ENCODE measurements around the gene MMD2.

DNA sequence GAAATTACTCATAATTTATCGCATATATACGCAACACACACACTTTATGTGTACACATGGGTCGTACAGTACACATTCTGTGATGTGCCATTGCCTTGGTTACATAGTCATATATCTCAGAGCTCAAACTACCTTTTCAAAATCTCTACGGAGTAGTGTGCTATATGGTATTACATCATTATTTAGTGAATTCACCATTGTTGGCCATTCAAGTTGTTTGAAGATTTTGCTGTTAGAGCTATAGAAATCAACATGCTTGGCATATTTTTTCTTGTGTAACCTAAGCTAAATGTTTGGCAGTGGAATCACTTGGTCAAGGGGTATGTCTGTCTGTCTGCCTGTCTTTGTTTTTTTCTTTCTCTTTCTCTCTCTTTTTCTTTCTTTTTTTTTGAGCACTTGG is 42.0 kb upstream of the MMD2 start:
- TF ChIP-seq, protein P1, sequence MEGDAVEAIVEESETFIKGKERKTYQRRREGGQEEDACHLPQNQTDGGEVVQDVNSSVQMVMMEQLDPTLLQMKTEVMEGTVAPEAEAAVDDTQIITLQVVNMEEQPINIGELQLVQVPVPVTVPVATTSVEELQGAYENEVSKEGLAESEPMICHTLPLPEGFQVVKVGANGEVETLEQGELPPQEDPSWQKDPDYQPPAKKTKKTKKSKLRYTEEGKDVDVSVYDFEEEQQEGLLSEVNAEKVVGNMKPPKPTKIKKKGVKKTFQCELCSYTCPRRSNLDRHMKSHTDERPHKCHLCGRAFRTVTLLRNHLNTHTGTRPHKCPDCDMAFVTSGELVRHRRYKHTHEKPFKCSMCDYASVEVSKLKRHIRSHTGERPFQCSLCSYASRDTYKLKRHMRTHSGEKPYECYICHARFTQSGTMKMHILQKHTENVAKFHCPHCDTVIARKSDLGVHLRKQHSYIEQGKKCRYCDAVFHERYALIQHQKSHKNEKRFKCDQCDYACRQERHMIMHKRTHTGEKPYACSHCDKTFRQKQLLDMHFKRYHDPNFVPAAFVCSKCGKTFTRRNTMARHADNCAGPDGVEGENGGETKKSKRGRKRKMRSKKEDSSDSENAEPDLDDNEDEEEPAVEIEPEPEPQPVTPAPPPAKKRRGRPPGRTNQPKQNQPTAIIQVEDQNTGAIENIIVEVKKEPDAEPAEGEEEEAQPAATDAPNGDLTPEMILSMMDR (IDR thresholded peaks at IDR 0.05), result no peak
- TF ChIP-seq EP300 (IDR thresholded peaks at IDR 0.05), result no peak
- TF ChIP-seq POLR2A (IDR thresholded peaks at IDR 0.05), result no peak

All from tibial nerve (tissue), 4 donors.